Aorta (tissue), 5 donors: Measurements from ENCODE around the gene JAG2. TPM values are rescaled to one million over a fixed set of nuclear protein-coding genes. Genes with fewer than 3 reads are reported as not detected.
A peak's percentile ranks its signal among the peaks of the same experiment; 100 is the strongest.

Experiments
- ATAC-seq: fragments of 200-7000 bp; cut with Tn5 transposase; one replicate; pipeline ENCODE4 v1.9.1; 2022; ENCODE audit warnings: moderate library complexity; ENCODE audit not compliant: low FRiP score
- DNase-seq, 2 donors: peaks; one replicate each; pipeline ENCODE4 v3.0.0-alpha.2; 2020
- H3K27ac ChIP-seq, 2 donors: one replicate each; pipeline ENCODE4 v1.5.1; 2013; ENCODE audit warnings: low read length in 2 of 2, mild to moderate bottlenecking in 2 of 2, moderate library complexity in 2 of 2, control low read depth in 1 of 2, inconsistent platforms in 1 of 2, low read depth in 1 of 2
- H3K27me3 ChIP-seq, 2 donors: one replicate each; pipeline ENCODE4 v1.6.1; 2013; ENCODE audit warnings: control low read depth in 1 of 2, low read length in 1 of 2, mild to moderate bottlenecking in 1 of 2, moderate library complexity in 1 of 2; ENCODE audit not compliant: insufficient read depth in 2 of 2, control insufficient read depth in 1 of 2
- H3K36me3 ChIP-seq, 2 donors: one replicate each; pipeline ENCODE4 v1.6.1; 2013; ENCODE audit warnings: control low read depth in 1 of 2, low read length in 1 of 2, mild to moderate bottlenecking in 1 of 2; ENCODE audit not compliant: insufficient read depth in 2 of 2, control insufficient read depth in 1 of 2
- H3K4me1 ChIP-seq, 2 donors: one replicate each; pipeline ENCODE4 v1.6.1; 2013; ENCODE audit warnings: low read length in 2 of 2, control low read depth in 1 of 2, mild to moderate bottlenecking in 1 of 2, moderate library complexity in 1 of 2; ENCODE audit not compliant: insufficient read depth in 2 of 2, control insufficient read depth in 1 of 2
- H3K4me3 ChIP-seq, 2 donors: one replicate each; pipeline ENCODE4 v1.5.1; 2013; ENCODE audit warnings: low read length in 2 of 2, control low read depth in 1 of 2, mild to moderate bottlenecking in 1 of 2
- H3K9me3 ChIP-seq: one replicate; pipeline ENCODE4 v1.6.1; 2013; ENCODE audit warnings: mild to moderate bottlenecking, low read length; ENCODE audit not compliant: control insufficient read depth
- WGBS, 2 donors: extraction: QIAGEN DNeasy Blood & Tissue Kit; methylation state at CpG; one replicate each; pipeline ENCODE4 v1.1.7; 2013; 5-methylcytosine and 5-hydroxymethylcytosine counted together
- intact Hi-C, 2 donors: fragments of 100-400 bp; cut with DNase I; formaldehyde crosslinking; loops; one replicate each; pipeline versions ENCODE4 v1.14.2 to v1.15.0; 2022
- long read RNA-seq, 2 donors: library from polyadenylated mRNA; unstranded; transcript quantifications; one replicate each; pipeline ENCODE4 v2.0.0, GENCODE V29; 2020 to 2021
- polyA plus RNA-seq, 2 donors: library from polyadenylated mRNA; stranded (reverse); fragments of 200-250 nt; gene quantifications; one replicate each; pipeline ENCODE4 v1.2.3, GENCODE V29; 2013
- total RNA-seq, 2 donors: library from RNA; stranded (reverse); fragmentation: NEBNext Ultra II Directional; extraction: Animal tissue kit (Norgen Biotek cat#: 25700); gene quantifications; one replicate each; pipeline ENCODE4 v1.2.1, GENCODE V29; 2021
- donor health status: healthy with polysubstance abuse.
- donor health status: Bipolar disorder and iron deficiency.
- donor health status: DM: no; HTN: no; CAD: no.
- donor health status: DM: no; HTN: no; CAD: no.
- donor health status: DM: yes; HTN: yes; CAD: no.

JAG2 gene
- total RNA-seq (10 to 100 TPM; 15.0 to 32.1 TPM), polyA plus RNA-seq (1 to 10 TPM in 1 of 2 donors, under 1 TPM in 1; 0.13 to 1.1 TPM)
- long read RNA-seq, donor 1, partial matches to known transcripts, result 68 of 72 reads
- long read RNA-seq, donor 1, other reads (novel, unspliced or antisense), result 4 of 72 reads
- long read RNA-seq, donor 2, full-length matches to known transcripts, result 6 of 46 reads
- long read RNA-seq, donor 2, partial matches to known transcripts, result 22 of 46 reads
- long read RNA-seq, donor 2, other reads (novel, unspliced or antisense), result 18 of 46 reads

GRCh38 chr14:105168496-105168978, at the start of gene JAG2:
TSS of gene JAG2 (minus strand) at chr14:105168776. CDS start at chr14:105168420, 356 bp downstream.
- ATAC-seq (no peak), DNase-seq (peak in 1 of 2 donors; percentile 85)
- H3K27ac ChIP-seq, result no peak within 1 kb of the TSS
- intact Hi-C loops, result no loop called here
- WGBS, 2 donors, result 0 to 1% methylated on average over 4 to 84 of the region's 84 CpGs
- H3K36me3 ChIP-seq, result no peaks in the 10 kb centered on the region
- no peaks in the 10 kb centered on the region for H3K27me3 ChIP-seq
- H3K9me3 ChIP-seq, result no peaks in the 10 kb centered on the region
- H3K4me3 ChIP-seq, result peak within 1 kb of the TSS; percentile 27 to 32
- no peaks in the 10 kb centered on the region for H3K4me1 ChIP-seq

- WGBS, 2 donors, result 91 to 92% methylated on average over 11 of the region's 11 CpGs
- H3K9me3 ChIP-seq, result no peaks in the 10 kb centered on the region
- H3K27me3 ChIP-seq, result no peaks in the 10 kb centered on the region
- intact Hi-C loops, result loop anchor here (2.0 to 10.0 kb wide), 2 partner anchors 39 to 47 kb away; no protein-coding TSS in a partner anchor
- H3K27ac ChIP-seq, result no peak overlapping the region
- H3K36me3 ChIP-seq, result peaks cover 0 to 7% of the 10 kb centered on the region in 2 donors
- ATAC-seq (no peak), DNase-seq (no peak)
- no peaks in the 10 kb centered on the region for H3K4me1 ChIP-seq
- H3K4me3 ChIP-seq, result no peak overlapping the region
Observed at GRCh38 chr14:105217774-105218173, 49.2 kb upstream of the JAG2 start.

DNA sequence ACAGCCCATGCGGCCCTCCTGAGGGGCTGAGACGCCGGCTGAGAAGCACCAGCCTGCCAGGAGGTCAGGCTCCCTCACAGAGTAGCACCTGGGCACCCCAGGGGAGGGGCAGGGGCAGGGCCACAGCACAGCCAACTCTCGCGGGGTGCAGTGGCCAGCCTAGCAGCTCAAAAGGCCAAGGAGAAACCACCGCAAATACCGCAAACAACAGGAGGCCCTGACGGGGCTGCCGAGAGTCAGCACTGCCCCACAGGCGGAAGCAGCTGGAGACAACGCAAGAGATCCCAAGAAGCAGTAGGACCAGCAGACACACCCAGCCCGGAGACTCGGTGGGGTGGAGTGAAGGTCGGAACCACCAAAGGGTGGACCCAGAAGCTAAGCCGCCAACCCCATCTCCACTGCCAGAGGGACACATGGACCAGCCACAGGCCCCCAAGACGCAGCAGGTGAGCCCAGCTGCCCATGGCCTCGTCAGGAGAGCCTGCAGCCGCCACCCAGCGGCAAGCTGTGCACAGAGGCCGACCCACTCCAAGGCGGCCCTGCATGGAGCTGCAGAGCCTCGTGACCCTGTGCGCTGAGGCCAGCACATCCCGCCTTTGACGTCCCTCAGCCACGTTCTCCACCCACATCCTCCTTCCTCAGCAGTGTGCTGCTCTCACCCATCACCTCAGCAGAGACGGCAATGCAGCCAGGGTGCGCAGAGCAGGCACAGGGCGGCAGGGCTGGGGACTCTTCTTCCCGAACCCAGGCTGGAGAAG, 48.1 kb upstream of the JAG2 start:
- H3K27ac ChIP-seq, result no peak overlapping the region
- peaks cover 0 to 7% of the 10 kb centered on the region in 2 donors for H3K36me3 ChIP-seq
- no peak overlapping the region for H3K4me3 ChIP-seq
- intact Hi-C loops, result loop anchor here (2.0 to 10.0 kb wide), 2 partner anchors 40 to 48 kb away; no protein-coding TSS in a partner anchor
- ATAC-seq, result no peak
- WGBS, 2 donors, result 91% methylated on average over 30 of the region's 30 CpGs
- H3K9me3 ChIP-seq, result no peaks in the 10 kb centered on the region
- no peaks in the 10 kb centered on the region for H3K4me1 ChIP-seq
- no peak for DNase-seq
- H3K27me3 ChIP-seq, result no peaks in the 10 kb centered on the region

DNA sequence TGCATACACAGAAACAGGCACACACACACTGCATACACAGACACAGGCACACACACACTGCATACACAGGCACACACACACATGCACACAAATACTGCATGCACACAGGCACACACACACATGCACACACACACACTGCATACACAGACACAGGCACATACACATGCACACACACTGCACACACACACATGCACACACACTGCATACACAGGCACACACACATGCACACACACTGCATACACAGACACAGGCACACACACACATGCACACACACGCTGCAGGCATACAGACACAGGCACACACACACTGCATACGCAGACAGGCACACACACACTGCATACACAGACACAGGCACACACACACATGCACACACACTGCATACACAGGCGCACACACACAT, 47.0 kb upstream of the JAG2 start:
- H3K4me1 ChIP-seq, result no peaks in the 10 kb centered on the region
- whole genome bisulfite sequencing, 2 donors, result 95 to 98% methylated on average over 3 of the region's 3 CpGs
- no peak overlapping the region for H3K27ac ChIP-seq
- intact Hi-C loops, result loop anchor here (2.0 to 10.0 kb wide), 2 partner anchors 41 to 49 kb away; no protein-coding TSS in a partner anchor
- H3K27me3 ChIP-seq, result no peaks in the 10 kb centered on the region
- no peak for ATAC-seq
- H3K9me3 ChIP-seq, result no peaks in the 10 kb centered on the region
- no peak for DNase-seq
- H3K36me3 ChIP-seq, result peaks cover 0 to 7% of the 10 kb centered on the region in 2 donors
- H3K4me3 ChIP-seq, result no peak overlapping the region

DNA sequence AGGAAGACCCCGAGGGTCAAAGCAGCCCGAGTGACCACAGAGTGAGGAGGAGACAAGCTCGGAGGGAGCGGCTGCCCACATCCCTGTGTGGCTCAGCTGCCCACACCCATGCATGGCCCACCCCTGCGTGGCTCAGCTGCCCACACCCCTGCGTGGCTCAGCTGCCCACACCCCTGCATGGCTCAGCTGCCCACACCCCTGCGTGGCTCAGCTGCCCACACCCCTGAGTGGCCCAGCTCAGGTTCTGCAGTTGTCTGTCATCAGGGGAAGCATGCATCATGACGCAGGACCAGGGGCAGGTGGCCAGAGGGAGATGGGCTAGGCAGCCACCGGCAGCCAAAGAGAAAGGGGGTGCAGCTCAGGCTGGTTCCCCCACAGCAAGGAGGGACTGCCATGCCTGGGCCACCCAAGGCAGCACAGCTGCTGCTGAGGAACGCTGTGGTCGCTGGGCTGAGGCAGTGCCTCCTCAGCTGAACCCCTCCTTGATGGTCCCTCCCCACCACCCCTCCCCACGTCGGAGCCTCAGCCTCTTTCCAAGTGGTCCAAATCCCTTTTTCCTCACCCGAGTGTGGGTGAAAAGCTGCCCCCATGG, 45.8 kb upstream of the JAG2 start:
- 87 to 88% methylated on average over 10 to 14 of the region's 14 CpGs for WGBS, 2 donors
- Histone ChIP-seq H3K4me1 (no peaks in the 10 kb centered on the region), H3K36me3 (peaks cover 0 to 5% of the 10 kb centered on the region in 2 donors), H3K4me3 (no peak overlapping the region), H3K27ac (no peak overlapping the region), H3K27me3 (no peaks in the 10 kb centered on the region), H3K9me3 (no peaks in the 10 kb centered on the region)
- DNase-seq (no peak), ATAC-seq (no peak)
- intact Hi-C loops, result loop anchor here in 1 of 2 donors (10.0 kb wide), 1 partner anchor 50 kb away; no protein-coding TSS in a partner anchor

DNA sequence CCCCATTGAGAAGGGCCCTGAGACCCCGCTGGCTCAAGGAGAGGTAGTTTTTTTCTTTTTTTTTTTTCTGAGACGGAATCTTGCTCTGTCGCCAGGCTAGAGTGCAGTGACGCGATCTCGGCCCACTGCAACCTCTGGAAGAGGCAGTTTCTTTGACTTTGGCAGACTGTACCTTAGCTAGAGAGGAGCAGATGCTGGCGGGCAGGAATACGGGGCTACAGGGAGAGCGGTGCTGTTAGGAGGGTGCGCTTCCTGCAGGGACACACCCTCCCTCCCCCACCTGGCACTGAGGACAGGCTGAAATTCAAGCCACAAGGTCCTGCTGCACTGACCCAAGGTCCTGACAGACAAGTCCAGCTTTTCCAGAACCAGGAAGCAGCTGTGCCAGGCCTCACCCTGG, 44.8 kb upstream of the JAG2 start:
- ATAC-seq (no peak), DNase-seq (no peak)
- 87 to 90% methylated on average over 10 of the region's 10 CpGs for WGBS, 2 donors
- no peaks in the 10 kb centered on the region for H3K27me3 ChIP-seq
- no peak overlapping the region for H3K4me3 ChIP-seq
- peaks cover 0 to 5% of the 10 kb centered on the region in 2 donors for H3K36me3 ChIP-seq
- no peaks in the 10 kb centered on the region for H3K9me3 ChIP-seq
- no peaks in the 10 kb centered on the region for H3K4me1 ChIP-seq
- intact Hi-C loops, result loop anchor here in 1 of 2 donors (10.0 kb wide), 1 partner anchor 51 kb away; no protein-coding TSS in a partner anchor
- no peak overlapping the region for H3K27ac ChIP-seq

- ATAC-seq (no peak), DNase-seq (no peak)
- Histone ChIP-seq H3K27me3 (no peaks in the 10 kb centered on the region), H3K4me1 (no peaks in the 10 kb centered on the region), H3K36me3 (peaks cover 0 to 2% of the 10 kb centered on the region in 2 donors), H3K4me3 (no peak overlapping the region), H3K9me3 (no peaks in the 10 kb centered on the region), H3K27ac (no peak overlapping the region)
- 91 to 92% methylated on average over 14 to 18 of the region's 18 CpGs for WGBS, 2 donors
- intact Hi-C loops, result loop anchor here in 1 of 2 donors (10.0 kb wide), 1 partner anchor 52 kb away; no protein-coding TSS in a partner anchor
Observed at GRCh38 chr14:105212541-105213300, 44.1 kb upstream of the JAG2 start.

- no peak for ATAC-seq
- H3K36me3 ChIP-seq, result no peaks in the 10 kb centered on the region
- 80 to 90% methylated on average over 7 to 9 of the region's 9 CpGs for WGBS, 2 donors
- no peak overlapping the region for H3K27ac ChIP-seq
- no peak overlapping the region for H3K4me3 ChIP-seq
- H3K4me1 ChIP-seq, result no peaks in the 10 kb centered on the region
- H3K9me3 ChIP-seq, result no peaks in the 10 kb centered on the region
- no peak for DNase-seq
- intact Hi-C loops, result loop anchor here in 1 of 2 donors (10.0 kb wide), 1 partner anchor 53 kb away; no protein-coding TSS in a partner anchor
- H3K27me3 ChIP-seq, result no peaks in the 10 kb centered on the region
Observed at GRCh38 chr14:105211758-105212089, 43.1 kb upstream of the JAG2 start.
